GM18520 (cell line): Measurements from ENCODE around the gene ADGRG2.

ENCODE experiments used
- ATAC-seq: cut with Tn5 transposase; IDR thresholded peaks from one replicate; pipeline ENCODE4 v1.9.1; 2021; ENCODE audit not compliant: unreplicated experiment

The ADGRG2 gene

GRCh38 chrX:19121898-19122640, at the start of gene ADGRG2:
TSS of gene ADGRG2 (minus strand) at chrX:19122468. CDS start at chrX:19068834, 53,634 bp downstream.
- no peak for ATAC-seq

GRCh38 chrX:19168609-19169008, 46.3 kb upstream of the ADGRG2 start:
- no peak for ATAC-seq

- ATAC-seq, result no peak
Measured at GRCh38 chrX:19162851-19163250, 40.6 kb upstream of the ADGRG2 start.

- no peak for ATAC-seq
Measured at GRCh38 chrX:19156186-19156585, 33.9 kb upstream of the ADGRG2 start.

- ATAC-seq, result no peak
Measured at GRCh38 chrX:19152762-19153161, 30.5 kb upstream of the ADGRG2 start.

- no peak for ATAC-seq
Measured at GRCh38 chrX:19137067-19137466, 14.8 kb upstream of the ADGRG2 start.

- ATAC-seq, result no peak
Measured at GRCh38 chrX:19133784-19134183, 11.5 kb upstream of the ADGRG2 start.

- no peak for ATAC-seq
Measured at GRCh38 chrX:19133231-19133630, 11.0 kb upstream of the ADGRG2 start.

- no peak for ATAC-seq
Measured at GRCh38 chrX:19130628-19131027, 8.4 kb upstream of the ADGRG2 start.

- ATAC-seq, result no peak
Measured at GRCh38 chrX:19129694-19130093, 7.4 kb upstream of the ADGRG2 start.

- no peak for ATAC-seq
Measured at GRCh38 chrX:19127649-19128168, 5.4 kb upstream of the ADGRG2 start.

GRCh38 chrX:19122641-19123009, 357 bp upstream of the ADGRG2 start:
- ATAC-seq, result no peak

GRCh38 chrX:19121466-19121865, 802 bp downstream of the ADGRG2 start:
- no peak for ATAC-seq

- no peak for ATAC-seq
Measured at GRCh38 chrX:19110642-19111041, 11.6 kb downstream of the ADGRG2 start.

- no peak for ATAC-seq
Measured at GRCh38 chrX:19107035-19107434, 15.2 kb downstream of the ADGRG2 start.

- ATAC-seq, result no peak
Measured at GRCh38 chrX:19100586-19100985, 21.7 kb downstream of the ADGRG2 start.

- ATAC-seq, result no peak
Measured at GRCh38 chrX:19097553-19098283, 24.6 kb downstream of the ADGRG2 start.

- no peak for ATAC-seq
Measured at GRCh38 chrX:19096586-19096985, 25.7 kb downstream of the ADGRG2 start.

- ATAC-seq, result no peak
Measured at GRCh38 chrX:19094654-19095053, 27.6 kb downstream of the ADGRG2 start.

GRCh38 chrX:19091596-19091995, 30.7 kb downstream of the ADGRG2 start:
- no peak for ATAC-seq

- no peak for ATAC-seq
Measured at GRCh38 chrX:19089555-19090040, 32.7 kb downstream of the ADGRG2 start.

GRCh38 chrX:19086102-19086772, 36.0 kb downstream of the ADGRG2 start:
- ATAC-seq, result no peak
